ENCODE data around the gene RELN.

Gene RELN

DNA sequence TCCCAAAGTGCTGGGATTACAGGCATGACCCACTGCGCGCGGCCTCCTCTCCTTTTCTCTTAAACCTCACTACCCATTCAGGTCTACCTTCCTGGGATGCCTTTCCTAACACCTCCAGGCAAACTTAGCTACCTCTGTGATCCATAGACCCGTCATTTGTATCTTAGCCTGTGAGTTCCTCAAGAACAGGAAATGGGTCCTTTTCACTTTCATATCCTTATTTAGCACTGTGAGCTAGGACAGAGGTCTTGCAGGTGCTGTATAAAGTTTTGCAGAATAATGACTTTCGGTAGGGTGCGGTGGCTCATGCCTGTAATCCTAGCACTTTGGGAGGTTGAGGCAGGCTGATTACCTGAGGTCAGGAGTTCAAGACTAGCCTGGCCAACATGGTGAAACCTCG lies 215.7 kb downstream of the RELN start:
- DNase-seq: no peak

DNA sequence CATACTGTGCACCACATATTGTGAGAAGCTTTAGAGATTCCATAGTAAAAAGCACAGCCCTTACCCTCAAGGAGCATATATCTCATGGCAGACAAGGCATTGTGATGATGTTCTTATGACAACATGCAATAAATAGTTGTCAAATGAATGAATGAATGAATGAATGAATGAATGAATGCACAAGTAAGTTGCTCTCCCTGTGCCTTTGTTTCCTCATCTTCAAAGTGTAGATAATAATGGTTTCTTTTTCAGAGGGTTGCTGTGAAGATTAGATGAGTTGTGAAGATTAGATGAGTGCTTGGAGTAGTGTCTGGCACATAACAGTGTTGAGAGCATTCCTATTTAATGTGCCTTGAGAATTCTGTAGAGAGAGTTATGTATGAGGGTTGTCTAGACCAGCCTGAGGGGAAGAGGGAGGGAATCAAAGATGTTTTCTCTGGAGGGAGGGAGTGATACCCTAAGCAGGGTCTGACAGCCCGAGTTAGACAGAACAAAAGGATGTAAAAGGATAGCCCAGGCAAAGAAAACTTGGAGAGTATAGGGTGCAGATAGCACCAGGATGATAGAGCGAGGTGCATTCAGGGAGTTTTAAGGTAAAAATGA lies 217.2 kb downstream of the RELN start:
- no peak for DNase-seq

DNA sequence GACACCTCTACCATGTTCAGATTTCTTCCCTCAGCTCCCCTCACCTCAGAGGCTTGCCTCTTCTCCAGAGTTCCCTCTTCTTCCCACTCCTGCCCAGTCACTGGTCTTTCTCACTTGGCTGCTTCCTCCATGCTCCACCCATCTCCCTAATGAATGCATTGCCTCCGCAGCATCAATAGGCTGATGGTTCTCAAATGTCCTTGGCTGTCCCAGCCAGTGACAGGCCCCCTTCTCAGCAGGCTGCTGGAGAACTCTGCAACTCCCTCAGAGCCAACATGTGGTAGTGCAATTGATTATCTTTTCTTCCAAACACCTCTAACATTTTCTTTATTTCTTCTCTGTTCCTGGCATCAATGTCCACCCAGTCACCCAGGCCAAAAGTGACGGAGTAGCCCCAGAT lies 218.2 kb downstream of the RELN start:
- no peak for DNase-seq

DNA sequence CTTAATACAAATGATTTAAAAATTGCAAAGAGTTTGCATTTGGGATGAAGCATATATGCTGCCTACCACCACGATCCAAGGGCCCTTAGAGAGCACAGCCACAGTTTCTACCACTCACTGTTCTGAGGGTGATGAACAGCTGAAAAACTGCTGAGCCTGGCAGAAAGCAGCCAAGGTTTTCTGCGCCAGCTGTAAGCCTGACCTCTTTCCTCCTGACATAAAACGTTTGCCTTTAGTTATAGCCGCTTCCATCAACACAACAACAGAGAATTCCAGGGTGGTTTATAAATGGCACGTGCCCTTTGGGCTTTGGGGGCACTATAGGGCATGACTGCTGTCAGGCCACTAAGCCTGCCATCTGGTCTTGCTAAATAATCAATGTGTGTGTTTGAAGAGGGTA lies 222.8 kb downstream of the RELN start:
- DNase-seq: no peak

DNA sequence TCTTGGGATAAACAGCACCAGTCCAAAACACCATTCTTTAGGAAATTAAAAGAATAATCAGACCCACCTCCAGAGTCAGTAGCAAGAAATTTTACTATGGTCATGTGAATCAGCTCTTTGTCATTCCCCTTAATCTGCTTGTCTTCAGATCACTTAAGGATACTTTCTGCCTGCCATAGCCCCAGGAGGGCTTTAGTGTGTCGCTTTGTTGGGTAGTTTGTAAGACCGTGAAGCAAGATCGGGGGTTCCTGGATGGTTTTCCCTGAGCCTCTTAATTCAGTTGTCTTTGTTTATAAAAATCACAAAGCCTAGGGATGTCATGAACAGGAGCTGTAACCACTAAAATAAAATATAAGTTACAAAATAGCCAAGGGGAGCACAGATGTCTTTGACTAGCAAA lies 223.6 kb downstream of the RELN start:
- DNase-seq: no peak

DNA sequence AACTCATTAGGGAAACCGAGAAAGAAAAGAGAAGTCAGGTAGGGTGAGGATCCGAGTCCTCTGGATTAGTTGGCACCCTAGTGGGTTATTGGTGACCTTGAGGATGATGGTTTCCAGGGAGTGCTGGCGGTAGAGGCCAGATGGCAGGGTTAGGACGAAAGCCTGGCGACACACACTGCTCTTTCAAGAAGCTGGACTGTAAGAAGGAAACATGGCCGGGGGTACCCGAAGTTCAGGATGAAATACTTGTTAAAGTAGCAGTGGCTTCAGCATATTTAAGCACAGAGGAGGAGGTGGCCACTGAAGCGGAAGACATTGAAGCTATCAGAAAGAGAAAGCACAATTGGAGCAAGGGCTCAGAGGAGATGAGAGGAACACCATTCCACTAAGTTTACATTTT lies 224.6 kb downstream of the RELN start:
- no peak for DNase-seq

DNA sequence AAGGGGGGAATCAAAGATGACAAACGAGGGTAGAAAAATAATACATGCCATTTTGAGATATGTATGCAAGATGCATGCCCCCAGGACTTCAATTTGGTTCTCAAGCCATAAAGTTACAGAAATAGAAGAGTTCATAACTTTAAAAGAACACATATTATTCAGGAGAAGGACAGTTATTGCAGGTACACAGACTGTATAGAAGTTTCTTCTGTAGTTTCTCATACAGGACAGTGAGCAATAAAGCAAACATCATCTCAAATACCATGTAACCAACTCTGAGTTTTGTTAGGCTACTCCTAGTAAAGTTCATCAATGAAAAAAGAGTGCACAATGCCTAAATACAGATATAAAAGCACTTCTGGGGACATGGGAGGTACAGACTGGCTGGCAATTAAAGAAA lies 226.6 kb downstream of the RELN start:
- DNase-seq: no peak

DNA sequence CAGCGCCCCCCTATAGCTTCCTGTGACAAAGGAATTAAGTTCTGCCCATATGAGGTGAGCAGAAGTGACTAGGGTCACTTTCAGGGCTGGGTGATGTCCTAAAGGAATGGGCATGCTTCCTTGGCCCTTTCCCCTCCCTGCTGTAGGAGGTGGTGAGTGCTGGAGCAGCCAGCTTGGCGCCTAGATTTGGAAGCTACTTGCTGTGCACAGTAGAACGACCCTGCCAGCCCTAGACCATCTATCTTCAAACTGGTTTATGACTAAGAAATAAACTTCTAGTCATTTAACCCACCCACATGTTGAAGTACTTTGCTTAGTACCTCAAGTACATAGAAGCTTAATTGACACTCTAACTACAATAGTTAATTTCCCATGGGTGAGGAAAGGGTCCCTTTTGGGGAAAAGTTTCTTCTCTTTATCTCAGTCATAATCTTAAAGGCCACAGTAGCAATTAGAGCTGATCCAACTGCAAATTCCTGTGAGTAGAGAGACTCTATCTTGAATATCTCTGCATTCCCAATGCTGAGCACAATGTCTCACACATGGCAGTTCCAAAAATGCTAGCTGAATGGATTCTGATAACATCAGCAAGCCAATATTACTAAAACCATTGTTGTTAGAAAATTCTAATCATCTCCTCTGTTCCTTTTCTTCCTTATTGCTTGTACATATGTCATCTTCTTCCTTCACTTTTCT lies 227.2 kb downstream of the RELN start:
- DNase-seq: no peak

DNA sequence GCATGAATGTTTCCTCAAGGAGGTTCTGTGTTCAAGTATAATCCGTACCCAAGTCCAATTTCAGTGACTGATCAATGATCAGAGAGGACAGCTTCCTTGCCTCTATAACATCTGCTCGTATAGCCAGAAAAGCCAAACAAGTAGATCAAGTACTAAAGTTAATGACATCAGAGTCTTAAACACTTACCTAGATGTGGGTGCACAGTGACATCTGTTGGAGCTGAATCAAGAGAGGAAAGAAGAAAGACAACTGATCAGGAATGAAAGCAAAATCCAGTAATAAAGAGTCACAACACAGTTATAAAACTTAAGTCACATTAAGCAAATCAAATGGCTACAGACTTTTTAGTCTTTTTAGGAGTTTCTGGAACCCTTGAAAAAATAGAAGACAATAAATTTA lies 236.5 kb downstream of the RELN start:
- DNase-seq: no peak

DNA sequence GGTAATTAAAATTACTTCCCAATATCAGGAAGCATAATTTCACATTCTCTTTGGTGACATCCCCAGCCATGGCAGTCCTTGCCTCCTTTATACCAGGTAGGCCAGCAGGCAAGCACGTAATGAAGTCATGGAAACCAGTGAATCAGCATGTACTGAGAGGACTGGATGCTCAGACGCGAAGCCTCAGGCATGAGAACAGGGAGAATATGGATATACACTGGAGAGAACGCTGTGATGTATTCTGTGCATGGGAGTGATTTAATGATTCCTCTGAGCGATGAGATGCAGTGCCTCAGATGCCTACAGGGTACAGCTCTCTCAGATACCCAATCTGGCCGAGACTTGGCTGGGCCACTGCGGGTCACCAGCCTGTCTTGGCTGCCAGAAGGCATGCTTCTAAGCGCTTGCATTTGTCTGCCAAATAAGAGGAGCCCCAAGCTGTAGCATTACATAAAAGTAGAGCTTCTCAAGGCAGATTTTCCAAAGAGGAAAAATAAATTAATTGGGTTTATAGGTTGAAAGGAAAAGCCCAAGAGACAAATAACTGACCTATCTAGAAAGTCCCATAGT lies 238.1 kb downstream of the RELN start:
- no peak for DNase-seq

DNA sequence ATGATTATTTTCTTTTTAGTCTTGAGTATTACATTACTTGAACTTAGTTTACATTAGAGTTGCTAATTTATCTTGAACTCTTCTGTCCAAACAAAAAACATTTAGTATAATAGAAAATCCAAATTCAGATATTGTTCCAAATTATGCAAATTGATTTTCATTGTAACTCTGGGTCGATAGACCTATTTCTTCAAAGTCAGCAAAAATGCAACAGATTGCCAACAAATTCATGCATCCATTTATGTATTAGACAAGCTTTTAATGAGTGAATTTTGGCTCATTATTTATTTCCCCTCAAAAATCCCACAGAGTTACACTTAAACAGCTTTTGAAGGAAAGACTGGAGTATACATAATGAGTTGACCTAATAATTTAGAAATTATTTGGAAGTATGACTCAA lies 240.8 kb downstream of the RELN start:
- no peak for DNase-seq

DNA sequence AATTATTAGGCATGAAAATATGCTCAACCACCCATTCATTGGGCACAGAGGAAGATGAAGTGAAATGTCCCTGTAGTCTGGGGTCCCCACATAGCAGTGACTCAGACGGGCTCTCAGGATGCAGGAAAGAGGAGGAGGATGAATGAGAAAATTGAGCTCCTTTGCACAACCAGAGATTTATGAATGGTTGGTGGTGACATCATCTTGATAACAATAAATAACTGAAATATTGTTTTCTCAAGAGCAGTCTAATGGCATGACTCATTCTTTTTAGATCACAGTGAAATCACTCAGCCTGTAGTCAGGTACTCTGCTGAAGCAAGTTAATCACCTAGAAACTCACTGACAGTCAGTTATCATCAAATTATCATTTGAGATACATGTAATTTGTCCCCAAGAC lies 254.1 kb downstream of the RELN start:
- DNase-seq: no peak

DNA sequence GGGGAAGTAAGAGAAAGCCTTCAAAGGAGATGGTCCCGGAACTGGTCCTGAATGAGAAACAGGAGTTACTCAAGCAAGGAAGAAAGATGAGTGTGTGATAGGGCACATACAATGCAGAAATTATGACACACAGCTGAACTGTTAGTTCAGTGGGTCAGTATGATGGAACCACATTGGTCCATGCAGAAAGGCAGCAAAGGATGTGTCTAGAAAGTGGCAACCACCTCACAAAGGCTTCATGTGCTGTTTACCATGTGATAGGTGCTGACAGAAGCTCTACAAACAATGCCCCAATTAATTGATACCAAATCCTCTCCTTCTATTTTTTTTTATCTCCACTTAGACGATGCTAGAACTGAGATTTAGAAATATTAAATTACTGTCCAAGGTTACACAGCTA lies 258.3 kb downstream of the RELN start:
- no peak for DNase-seq

DNA sequence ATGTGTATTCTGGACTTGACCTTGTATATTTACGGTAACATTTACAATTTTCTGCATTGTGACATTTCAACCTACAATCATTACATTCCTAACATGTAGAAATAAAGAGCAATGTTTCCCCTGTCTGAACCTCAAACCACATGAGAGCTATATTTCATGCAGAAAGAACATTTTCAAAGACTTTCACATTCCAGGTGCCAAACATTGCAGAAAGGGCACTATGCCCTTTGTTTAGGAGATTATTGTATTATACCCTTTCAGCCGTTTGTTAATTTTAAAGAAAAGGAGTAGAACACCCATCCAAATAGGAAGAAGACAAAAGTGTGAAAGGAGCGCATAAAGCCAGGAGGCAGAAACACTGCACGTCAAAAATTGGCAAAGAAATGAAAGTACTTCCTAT lies 260.4 kb downstream of the RELN start:
- no peak for DNase-seq

DNA sequence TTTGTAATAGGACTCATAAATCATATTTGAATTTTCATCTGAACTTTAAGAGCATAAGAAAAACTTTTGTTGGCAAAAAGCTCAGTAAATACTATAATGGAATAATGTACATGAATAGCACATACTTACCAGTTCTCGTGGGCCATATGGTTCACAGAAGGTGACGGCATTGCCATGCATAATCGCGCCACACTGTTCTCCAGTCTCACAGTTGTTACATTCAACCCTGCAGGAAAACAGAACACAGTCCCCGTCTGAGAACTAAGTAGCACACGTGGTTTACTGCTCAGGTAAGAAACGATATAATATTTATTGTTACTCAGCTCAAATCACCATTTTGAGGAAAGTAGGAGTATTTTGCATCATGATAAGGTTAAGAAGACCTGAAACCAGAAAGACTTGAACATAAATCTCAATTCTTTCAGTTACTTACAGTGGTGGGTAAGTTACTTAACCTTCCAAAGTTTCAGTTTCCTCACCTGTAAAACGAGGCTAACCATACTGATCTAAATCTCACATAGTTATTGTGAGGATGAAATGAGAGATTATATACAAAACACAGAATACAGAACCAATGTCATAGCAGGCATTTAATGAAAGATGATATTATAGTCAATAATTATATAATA lies 261.4 kb downstream of the RELN start:
- DNase-seq: no peak

DNA sequence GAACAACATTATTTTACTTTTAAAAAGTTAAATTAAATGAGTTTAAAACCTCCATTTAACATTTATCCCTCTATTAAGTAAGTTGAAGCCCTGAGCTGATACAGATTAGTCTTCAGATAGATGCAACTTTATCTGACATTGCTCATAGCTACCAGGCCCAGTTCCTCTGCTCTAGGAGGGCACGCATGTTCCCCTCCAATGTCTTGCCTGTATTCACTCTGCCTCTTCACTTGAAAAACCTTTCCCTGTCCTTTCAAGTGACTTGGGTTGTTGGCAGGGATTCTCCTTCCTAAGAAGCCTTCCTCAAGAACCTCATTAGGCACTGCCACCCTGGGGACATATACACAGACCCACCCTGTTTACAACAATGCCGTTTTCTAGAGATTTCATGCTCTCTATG lies 270.4 kb downstream of the RELN start:
- no peak for DNase-seq

DNA sequence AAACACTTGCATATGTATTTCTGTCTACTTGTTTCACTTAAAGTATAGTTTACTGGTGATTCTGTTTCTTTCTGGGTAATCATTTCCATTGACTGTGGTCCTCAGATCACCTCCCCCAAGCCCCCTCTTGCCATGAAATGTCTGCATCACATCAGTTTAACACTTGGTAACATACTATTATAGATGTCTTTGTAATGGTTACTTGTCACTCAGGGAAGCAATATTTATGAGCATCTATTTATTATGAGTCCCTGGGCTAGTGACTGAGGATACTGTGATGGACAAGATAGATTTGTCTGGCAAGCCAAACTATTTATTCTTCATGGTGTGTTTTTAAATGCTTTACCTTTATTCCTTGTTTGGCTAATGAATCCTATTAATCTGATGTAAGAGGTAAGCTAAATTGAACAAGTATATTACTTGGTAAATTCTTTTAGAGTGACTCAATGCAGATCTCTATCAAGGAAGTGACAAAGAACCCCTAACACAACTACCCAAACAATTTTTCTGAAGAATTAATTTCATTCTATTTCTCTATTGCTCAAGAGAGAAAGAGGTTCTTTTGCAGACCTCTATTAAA lies 270.9 kb downstream of the RELN start:
- DNase-seq: no peak

DNA sequence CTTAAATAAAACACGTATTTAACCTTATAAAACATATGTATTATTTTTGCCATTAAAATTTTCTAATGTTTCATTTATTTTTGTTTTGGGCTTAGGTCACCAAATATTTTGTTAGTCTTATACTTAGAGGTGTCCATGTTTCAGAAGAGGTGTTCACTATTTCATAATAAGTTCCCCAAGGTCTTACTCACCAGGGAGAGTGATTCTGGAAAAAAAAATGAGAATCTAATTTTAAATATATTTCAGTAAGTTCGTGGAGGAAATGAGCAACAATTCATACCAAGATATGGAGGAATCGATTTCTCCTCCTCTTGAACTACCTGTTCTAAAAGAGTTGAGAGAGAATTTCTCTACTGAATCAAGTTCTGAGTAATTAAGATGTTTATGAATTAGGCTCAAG lies 271.9 kb downstream of the RELN start:
- DNase-seq: no peak

DNA sequence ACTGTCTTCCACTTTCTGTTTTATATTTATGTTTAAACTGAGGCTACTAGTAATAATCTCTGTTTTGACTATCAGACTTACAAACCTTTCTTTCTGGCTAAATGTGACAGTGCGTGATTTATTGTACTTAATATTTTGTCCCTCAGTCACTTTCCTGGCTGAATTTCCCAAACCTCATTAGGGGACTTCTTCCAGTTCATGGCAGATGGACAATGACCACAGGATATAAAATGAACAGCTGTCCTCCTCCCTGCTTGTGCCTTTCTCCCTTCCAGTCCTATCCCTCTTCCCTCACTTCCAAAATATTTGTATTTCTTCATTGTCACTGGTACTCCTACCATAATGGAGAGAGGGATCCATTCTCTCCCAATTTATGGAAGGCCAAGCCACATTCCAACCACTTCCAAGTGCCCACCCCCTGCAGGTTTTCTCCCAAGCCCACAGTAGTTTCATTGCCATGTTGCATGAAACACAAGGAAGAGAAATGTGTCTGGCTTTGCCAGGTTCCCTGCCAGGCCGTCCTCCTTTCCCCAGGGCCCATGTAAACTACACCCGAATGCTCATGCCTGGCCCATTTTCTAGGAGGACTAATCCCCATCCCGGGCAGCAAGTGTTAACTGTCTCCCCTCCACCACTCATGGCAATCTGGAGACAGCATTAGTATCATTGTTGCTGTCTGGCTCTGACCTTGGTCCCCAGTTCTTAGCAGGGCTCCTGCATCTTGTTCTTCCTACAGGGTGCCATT lies 273.9 kb downstream of the RELN start:
- no peak for DNase-seq

DNA sequence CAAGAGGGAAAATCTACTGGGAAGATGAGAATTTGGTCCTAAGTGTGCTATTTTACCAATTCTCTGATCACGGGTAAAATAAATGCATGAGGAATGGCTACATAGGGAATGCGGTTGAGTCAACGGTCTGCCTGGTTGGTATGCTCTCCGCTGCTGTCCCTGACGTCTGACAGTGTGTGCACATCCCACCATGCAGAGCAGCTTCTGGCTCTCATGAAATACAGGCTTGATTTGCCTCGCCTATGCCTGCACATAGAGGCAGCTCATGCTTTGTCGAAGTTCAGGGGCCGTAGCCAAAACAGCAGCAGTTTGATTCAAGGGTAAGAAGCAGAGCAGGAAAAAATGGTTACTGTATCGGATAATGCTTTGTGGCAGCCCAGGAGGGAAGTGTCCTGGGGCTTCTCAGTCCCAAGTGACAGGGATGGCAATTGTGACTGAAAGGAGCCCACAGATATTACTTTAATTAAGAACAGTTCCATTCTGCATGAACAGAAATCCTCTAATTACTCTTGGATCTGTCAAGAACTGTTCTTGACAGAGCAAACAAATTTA lies 275.0 kb downstream of the RELN start:
- no peak for DNase-seq

DNA sequence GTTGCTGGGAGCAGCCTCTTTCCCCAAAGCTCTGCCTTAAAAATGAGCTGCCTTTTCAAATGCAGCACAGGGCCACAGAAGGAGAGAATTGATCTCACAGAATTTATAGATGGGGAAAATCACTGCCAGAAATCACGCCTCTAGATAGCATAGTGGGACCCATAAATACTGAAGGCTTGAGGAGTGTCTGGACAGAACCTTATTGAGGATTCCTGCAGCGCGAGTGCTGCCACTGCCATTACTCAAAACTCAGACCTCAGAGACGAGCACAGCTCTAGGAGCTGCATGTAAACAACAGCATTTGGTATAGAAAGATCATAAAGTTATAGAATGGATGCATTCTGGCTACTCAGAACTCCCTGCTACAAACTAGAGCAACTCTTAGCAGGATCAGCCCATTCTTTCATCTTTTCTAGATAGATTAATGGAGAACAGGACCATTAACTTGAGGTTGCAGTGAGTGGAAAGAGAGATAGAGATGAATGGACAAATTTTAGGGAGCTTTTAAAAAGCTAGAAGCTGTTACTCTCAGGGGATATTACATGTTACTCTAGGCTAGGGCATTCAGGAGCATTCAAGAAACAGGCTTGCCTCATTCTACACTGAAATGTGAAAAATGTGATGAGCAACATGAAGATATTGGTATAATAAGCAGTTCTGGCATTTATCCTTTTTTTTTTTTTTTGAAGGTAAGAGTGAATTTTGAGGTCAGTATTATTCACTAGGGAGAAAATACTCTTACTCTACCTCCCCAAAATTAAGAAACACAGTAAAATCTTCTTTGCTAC lies 276.3 kb downstream of the RELN start:
- no peak for DNase-seq

DNA sequence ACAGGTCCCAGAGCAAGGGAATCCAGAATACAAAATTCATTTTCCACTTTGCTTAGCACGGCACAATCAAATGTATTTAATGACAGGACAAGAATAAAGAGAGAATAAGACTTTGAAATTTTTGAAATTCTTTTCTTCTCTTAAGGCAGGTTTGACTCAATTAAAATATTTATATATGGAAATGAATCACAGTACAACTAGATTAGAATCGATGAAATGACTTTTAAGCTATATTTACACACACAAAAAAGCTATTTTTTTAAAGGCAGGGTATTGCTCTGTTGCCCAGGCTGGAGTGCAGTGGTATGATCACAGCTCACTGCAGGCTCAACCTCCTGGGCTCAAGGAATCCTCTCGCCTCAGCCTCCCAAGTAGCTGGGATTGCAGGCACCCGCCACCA lies 278.0 kb downstream of the RELN start:
- DNase-seq: no peak

Measured in NCI-H1092 (cell line).